Pulmonary artery endothelial cell (primary cell): ENCODE measurements around the gene CSMD2. TPM values are rescaled to one million over a fixed set of nuclear protein-coding genes. Genes with fewer than 3 reads are reported as not detected.

Source experiments
- DNase-seq: peaks from one replicate; pipeline ENCODE4 v3.0.0-alpha.2; 2011; ENCODE audit warnings: low read depth, low spot score
- total RNA-seq: library from RNA; depleted of rRNA; stranded (reverse); fragments of >200 nt; gene quantifications from 2 replicates; pipeline ENCODE4 v1.2.3, GENCODE V29; 2014

The CSMD2 gene
- total RNA-seq, 1 donor from 2014 or later: under 0.01 TPM

DNA sequence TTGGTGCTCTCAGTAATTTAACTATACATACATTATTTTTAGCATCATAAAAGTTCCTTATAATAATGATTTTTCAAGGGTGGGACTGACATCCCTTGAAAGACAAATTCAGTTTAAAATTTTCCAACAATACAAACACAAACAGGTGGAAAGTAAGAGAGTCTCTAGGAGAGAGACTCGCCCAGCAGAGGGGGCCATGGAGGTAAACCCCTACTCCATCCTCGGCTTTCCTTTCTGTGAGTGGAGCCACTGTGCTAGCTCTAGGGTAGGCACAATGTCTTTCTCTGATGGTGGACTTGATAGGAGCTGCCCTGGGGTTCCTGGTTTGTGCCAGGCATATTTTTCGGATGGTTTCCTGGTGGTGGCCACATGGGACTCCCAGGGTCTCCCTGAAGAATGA, 8.3 kb downstream of the CSMD2 start:
- no peak for DNase-seq

DNA sequence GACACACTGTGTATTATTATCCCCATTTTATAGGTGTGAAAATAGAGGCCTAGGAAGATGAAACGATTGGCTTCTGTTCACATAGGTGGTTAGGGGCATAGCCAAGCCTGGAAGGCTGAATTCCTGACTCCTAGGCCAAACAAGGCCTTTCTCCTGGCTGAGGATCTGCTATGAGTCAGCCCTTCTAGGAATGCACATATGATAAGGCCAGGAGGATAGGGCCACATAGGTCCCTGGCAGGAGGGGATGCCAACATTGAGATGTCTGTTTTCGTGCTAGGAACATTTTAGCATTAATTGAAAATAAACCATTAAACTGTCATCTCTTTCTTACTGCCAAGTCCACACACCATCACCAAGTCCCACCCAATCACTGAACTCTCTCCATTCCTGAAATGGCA, 9.2 kb downstream of the CSMD2 start:
- DNase-seq: no peak

- no peak for DNase-seq
Observed at GRCh38 chr1:34153246-34153645, 11.8 kb downstream of the CSMD2 start.

- DNase-seq: no peak
Observed at GRCh38 chr1:34149501-34149900, 15.5 kb downstream of the CSMD2 start.

DNA sequence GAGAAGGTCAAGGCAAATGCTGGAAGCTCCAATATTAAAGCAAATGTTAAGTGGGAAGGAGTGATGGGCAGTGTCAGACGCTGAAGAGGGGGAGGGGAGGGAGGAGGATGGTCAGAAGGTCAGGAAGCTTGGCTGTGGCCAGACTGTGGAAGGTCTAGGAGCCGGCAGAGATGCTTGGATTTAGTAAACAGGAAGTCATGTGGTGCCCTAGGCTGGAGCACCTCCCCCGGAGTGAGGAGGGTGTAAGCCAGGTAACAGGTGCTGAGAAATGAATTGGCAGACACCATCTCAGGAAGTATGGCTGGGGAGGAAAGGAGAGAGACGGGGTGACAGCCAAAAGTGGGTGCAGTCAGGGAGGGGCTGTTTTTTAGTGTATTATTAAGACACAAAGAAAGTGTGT, 17.7 kb downstream of the CSMD2 start:
- DNase-seq: no peak

- no peak for DNase-seq
Observed at GRCh38 chr1:34144766-34145165, 20.3 kb downstream of the CSMD2 start.

DNA sequence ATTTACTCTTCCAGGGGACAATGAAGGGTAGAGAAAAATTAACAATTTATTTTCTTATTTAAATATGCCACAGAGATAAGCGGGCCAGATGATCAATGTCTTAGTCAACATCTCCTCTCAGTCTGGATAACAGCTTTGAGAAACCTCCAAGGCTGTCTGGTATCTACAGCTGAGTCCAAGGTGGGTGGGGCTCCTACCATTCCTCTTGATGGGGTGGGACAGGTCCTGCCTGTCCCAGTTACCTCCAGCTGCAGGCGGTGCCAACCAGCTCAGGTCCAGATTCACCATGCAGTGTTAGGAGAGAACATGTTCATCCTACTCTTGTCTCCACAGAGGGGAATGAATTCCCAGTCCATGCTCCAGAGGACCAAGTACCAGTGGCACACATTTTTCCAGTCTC, 21.1 kb downstream of the CSMD2 start:
- DNase-seq: no peak

DNA sequence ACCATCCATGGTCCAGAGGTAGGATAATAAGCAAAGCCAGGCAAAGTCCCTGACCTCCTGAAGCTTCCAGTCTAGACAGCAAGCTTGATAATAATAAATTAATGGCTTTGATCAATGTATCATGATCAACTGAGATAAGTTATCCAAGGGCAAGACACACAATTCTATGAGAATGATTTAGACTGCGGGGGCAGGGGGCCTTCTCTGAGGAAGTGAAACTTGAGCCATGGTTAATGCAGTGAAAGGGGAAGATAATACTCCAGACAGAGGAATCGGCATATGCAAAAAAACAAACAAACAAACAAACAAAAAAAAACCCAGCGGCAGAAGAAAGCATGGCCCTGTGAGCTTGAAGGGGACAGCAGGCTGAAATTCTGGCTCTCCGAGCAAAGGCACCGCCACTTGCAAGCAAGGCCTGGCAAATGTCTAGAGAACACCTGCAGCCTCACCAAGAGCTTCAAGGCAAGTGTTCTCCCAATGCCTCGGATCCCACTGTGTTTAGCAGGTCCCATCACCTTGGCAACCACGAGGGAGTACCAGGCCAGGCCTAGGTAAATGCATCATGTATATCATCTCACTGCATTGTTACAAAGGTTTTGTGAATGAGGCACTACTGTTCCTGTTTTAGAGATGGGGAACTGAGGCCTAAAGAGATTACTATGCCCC, 24.9 kb downstream of the CSMD2 start:
- no peak for DNase-seq

GRCh38 chr1:34137411-34137810, 27.6 kb downstream of the CSMD2 start:
- DNase-seq: no peak

DNA sequence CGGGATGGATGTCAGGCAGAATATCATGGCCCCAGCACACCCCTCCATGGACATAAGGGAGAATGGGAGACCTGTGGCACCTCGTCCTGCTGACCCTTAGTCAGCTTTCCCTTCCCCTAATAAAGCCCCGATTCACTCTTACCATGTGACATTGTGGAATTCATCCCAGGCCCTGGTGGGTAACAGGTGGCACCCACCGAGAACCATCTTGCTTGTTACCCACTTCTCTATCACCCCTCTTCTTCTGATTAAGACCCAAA, 32.9 kb downstream of the CSMD2 start:
- DNase-seq: no peak

GRCh38 chr1:34131396-34132160, 33.5 kb downstream of the CSMD2 start:
- no peak for DNase-seq

GRCh38 chr1:34130306-34130705, 34.7 kb downstream of the CSMD2 start:
- no peak for DNase-seq

DNA sequence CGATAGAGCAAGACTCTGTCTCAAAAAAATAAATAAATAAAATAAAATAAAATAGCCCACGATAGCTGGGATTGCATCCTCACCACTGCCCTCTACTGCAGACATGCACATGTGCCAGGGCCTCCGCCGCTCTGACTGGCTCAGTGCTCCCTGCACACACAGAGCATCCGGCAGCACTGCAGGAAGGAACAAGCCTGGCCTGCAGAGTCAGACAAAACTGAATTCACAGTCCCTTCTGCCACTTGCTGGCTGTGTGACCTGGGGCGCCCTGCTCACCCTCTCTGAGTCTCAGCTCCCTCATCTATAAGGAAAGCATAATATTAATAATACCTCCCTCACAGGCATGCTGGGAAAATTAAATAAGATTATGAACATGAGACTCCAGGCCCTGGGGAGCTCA, 35.4 kb downstream of the CSMD2 start:
- no peak for DNase-seq

GRCh38 chr1:34128186-34128889, 36.7 kb downstream of the CSMD2 start:
- no peak for DNase-seq

DNA sequence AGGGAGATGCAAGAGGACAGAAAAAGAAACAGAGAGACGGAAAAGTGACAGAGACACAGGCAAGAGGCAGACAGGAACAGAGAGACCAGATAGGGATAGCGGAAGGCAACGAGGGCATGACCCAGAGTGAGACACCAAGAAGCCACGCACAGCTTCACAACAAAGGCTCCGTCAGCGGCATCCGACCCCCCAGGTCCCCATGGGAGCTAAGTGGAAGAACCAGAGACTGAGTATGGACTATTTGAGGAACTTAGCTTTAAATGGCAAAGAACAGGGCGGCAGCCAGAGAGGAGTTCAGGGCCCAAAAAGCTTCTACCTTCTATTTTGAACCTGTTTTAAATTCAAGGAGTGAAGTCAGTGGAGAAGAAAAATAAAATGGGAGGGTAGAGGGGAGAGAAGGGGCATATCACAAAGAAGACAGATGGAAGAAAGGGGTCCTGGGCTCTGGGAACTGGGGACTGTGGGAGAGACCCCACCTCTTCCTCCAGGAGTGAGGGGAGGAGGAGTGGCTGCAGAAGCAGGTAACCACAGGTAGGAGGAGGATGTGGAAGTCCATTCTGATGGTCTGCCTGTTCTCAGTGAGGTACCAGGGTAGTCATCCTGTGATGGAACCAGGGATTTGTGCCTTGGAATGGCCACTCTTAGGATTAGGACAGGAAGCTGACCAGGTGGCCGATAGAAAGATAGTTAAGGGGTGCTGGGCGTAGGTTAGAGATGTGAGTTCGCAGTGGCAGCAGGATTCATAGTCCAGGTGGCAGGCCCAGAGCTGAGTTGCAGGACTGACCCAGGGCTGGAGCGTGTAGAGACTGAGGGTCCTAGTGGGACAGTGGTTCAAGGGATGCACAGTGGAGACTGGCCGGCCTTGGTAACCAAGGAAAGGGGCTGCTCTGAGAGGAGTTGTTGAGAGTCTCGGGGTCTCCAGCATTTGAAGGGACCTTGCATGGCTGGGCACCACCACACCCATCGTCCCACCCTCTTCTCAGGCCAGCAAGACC, 37.7 kb downstream of the CSMD2 start:
- no peak for DNase-seq

GRCh38 chr1:34126486-34126885, 38.5 kb downstream of the CSMD2 start:
- no peak for DNase-seq

GRCh38 chr1:34125721-34126380, 39.2 kb downstream of the CSMD2 start:
- no peak for DNase-seq

DNA sequence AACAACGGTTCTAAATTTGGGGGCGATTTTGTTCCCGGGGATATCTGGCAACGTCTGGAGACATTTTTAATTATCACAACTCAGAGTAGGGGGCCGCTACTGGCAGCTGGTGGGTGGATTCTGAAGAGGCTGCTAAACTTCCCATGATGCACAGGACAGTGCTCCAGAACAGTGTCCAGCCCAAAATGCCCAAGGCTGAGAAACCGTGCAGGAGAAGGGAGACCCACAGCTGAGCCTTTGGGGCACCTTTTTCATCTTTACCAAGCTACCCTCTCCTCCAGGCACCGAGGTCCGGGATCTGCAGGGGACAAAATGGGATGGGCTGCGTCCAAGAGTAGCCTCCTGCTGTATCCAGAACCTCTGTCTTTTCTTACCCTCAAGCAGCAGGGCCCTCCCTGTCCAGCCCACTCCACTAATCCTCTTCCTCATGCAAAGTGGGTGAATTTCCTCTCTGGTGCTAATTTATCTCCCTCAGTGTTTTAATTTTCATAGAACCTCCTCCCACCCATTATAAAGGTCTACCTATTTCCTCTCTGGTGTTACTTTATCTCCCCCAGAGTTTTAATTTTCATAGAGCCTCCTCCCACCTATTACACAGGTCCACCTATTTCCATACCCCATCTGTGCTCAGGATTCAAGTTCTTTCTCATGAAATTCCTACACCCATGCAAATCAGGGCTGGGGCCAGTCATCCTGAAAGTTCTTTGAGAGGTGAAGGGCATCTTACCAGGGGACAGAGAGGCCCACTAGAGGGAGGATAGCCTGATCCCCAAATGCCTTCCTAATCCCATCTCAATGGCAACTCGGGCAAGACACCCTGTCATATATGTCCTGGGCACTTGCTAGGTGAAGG, 42.7 kb downstream of the CSMD2 start:
- no peak for DNase-seq

- DNase-seq: no peak
Observed at GRCh38 chr1:34115233-34115632, 49.8 kb downstream of the CSMD2 start.

GRCh38 chr1:34113887-34114286, 51.1 kb downstream of the CSMD2 start:
- no peak for DNase-seq
